ENCODE measurements around the gene CADPS. TPM values are rescaled to one million over a fixed set of nuclear protein-coding genes. Genes with fewer than 3 reads are reported as not detected.

Gene CADPS
- total RNA-seq, 1 experiment from 2014 or later, result not detected

GRCh38 chr3:62797132-62797531 is 78.1 kb downstream of the CADPS start:
- TF ChIP-seq REST (IDR thresholded peaks at IDR 0.05; ENCODE audit: insufficient read depth in 1 of 2, low read depth in 2 of 2, low read length in 1 of 2) (no peak), POLR2AphosphoS5 (IDR thresholded peaks at IDR 0.05; ENCODE audit: low read depth, low read length) (no peak), TCF7L2 (IDR thresholded peaks at IDR 0.05; ENCODE audit: low read depth, low read length) (no peak), SIN3A (IDR thresholded peaks at IDR 0.05; ENCODE audit: borderline replicate concordance, insufficient read depth, low read depth, low read length) (no peak), CTCF (IDR thresholded peaks at IDR 0.05) (no peak)
- H3K4me3 ChIP-seq (ENCODE audit: low read depth in 2 of 2, low read length in 2 of 2), result no peak overlapping the region
- H3K27ac ChIP-seq (ENCODE audit: low read length), result no peak overlapping the region
- ATAC-seq (no peak), DNase-seq (ENCODE audit: low read depth, low spot score) (no peak)
- in situ Hi-C loops (cut with HindIII; ENCODE audit: low pct_unique_long_range_greater_than_20kb, low sequenced_read_pairs), result no loop called here
- BruUV-seq (replicated peaks), result no TSS peak
- H3K9me3 ChIP-seq (ENCODE audit: control insufficient read depth, insufficient read depth, low read depth, low read length), result no peaks in the 10 kb centered on the region
- intact Hi-C loops (cut with micrococcal nuclease; ENCODE audit: unreplicated experiment), result no loop called here
- H3K36me3 ChIP-seq (ENCODE audit: control insufficient read depth, insufficient read depth, low read length), result no peaks in the 10 kb centered on the region
- POLR2A ChIA-PET, result no interaction called here
- H3K27me3 ChIP-seq (ENCODE audit: control insufficient read depth, insufficient read depth, low read length), result no peaks in the 10 kb centered on the region
- CTCF ChIA-PET, result no interaction called here
- no peaks in the 10 kb centered on the region for H3K4me1 ChIP-seq (ENCODE audit: control insufficient read depth, insufficient read depth, low read length)

DNA sequence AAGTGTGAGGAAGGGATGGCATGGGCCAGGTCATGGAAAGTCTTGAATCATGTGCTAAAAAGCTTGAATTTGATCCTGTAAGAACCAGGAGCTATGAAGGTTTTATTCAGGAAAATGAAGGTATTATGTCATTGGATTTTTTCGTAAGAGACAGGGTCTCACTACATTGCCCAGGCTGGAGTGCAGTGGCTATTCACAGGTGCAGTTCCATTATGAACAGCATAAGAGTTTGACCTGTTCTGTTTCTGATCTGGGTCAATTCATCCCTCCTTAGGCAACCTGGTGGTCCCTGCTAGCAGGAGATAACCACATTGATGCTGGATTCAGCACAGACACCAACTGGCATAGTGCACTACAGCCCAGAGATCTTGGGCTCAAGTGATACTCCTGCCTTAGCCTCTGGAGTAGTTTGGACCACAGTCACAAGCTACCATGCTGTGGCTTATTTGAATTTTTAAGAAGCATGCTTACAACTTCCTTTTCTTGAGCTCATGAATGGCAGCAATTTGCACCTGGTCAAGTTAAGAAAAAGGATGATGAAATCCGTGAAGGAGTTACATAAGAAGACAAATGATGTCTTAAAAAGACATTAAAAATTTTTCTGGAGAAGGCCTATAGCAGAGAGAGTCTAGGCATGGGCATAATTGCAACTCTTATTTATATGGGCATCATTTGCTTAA is 79.1 kb downstream of the CADPS start:
- intact Hi-C loops (cut with micrococcal nuclease; ENCODE audit: unreplicated experiment), result no loop called here
- TF ChIP-seq SIN3A (IDR thresholded peaks at IDR 0.05; ENCODE audit: borderline replicate concordance, insufficient read depth, low read depth, low read length), result no peak
- no peak for TF ChIP-seq POLR2AphosphoS5 (IDR thresholded peaks at IDR 0.05; ENCODE audit: low read depth, low read length)
- no peak for TF ChIP-seq TCF7L2 (IDR thresholded peaks at IDR 0.05; ENCODE audit: low read depth, low read length)
- no peak for TF ChIP-seq REST (IDR thresholded peaks at IDR 0.05; ENCODE audit: insufficient read depth in 1 of 2, low read depth in 2 of 2, low read length in 1 of 2)
- TF ChIP-seq CTCF (IDR thresholded peaks at IDR 0.05), result no peak
- ATAC-seq (no peak), DNase-seq (ENCODE audit: low read depth, low spot score) (no peak)
- BruUV-seq (replicated peaks), result no TSS peak
- Histone ChIP-seq H3K36me3 (ENCODE audit: control insufficient read depth, insufficient read depth, low read length) (no peaks in the 10 kb centered on the region), H3K27ac (ENCODE audit: low read length) (no peak overlapping the region), H3K27me3 (ENCODE audit: control insufficient read depth, insufficient read depth, low read length) (no peaks in the 10 kb centered on the region), H3K4me3 (ENCODE audit: low read depth in 2 of 2, low read length in 2 of 2) (no peak overlapping the region), H3K4me1 (ENCODE audit: control insufficient read depth, insufficient read depth, low read length) (no peaks in the 10 kb centered on the region), H3K9me3 (ENCODE audit: control insufficient read depth, insufficient read depth, low read depth, low read length) (no peaks in the 10 kb centered on the region)
- CTCF ChIA-PET, result no interaction called here
- in situ Hi-C loops (cut with HindIII; ENCODE audit: low pct_unique_long_range_greater_than_20kb, low sequenced_read_pairs), result no loop called here
- POLR2A ChIA-PET, result no interaction called here
